Measurements from ENCODE around the gene ZMIZ1. TPM values are rescaled to one million over a fixed set of nuclear protein-coding genes. Genes with fewer than 3 reads are reported as not detected.

The ZMIZ1 gene
- polyA plus RNA-seq, 1 experiment, result 7.6 TPM

DNA sequence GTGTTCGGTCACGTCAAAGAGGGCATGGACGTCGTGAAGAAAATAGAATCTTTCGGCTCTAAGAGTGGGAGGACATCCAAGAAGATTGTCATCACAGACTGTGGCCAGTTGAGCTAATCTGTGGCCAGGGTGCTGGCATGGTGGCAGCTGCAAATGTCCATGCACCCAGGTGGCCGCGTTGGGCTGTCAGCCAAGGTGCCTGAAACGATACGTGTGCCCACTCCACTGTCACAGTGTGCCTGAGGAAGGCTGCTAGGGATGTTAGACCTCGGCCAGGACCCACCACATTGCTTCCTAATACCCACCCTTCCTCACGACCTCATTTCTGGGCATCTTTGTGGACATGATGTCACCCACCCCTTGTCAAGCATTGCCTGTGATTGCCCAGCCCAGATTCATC is 285.0 kb downstream of the ZMIZ1 start:
- Histone ChIP-seq H3K4me3 (ENCODE audit: low read depth, low read length) (no peak overlapping the region), H3K27ac (ENCODE audit: low read depth, low read length) (no peak overlapping the region), H3K27me3 (ENCODE audit: control insufficient read depth, insufficient read depth, low read length) (no peaks in the 10 kb centered on the region), H3K9me3 (ENCODE audit: control insufficient read depth, insufficient read depth, low read length) (no peaks in the 10 kb centered on the region; the same call in 1 of the 2 replicates)
- CTCF ChIA-PET, result no interaction called here
- DNase-seq (ENCODE audit: low read depth, low spot score), result no peak
- POLR2A ChIA-PET, result no interaction called here
- no peak for TF ChIP-seq CTCF (IDR thresholded peaks at IDR 0.05; ENCODE audit: low read depth, low read length)

DNA sequence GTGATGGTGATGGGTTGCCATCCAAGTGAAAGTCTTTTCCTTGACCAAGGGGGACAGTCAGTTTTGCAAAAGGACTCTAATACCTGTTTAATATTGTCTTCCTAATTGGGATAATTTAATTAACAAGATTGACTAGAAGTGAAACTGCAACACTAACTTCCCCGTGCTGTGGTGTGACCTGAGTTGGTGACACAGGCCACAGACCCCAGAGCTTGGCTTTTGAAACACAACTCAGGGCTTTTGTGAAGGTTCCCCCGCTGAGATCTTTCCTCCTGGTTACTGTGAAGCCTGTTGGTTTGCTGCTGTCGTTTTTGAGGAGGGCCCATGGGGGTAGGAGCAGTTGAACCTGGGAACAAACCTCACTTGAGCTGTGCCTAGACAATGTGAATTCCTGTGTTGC is 285.4 kb downstream of the ZMIZ1 start:
- Histone ChIP-seq H3K9me3 (ENCODE audit: control insufficient read depth, insufficient read depth, low read length) (no peaks in the 10 kb centered on the region; the same call in 1 of the 2 replicates), H3K27ac (ENCODE audit: low read depth, low read length) (no peak overlapping the region), H3K27me3 (ENCODE audit: control insufficient read depth, insufficient read depth, low read length) (no peaks in the 10 kb centered on the region), H3K4me3 (ENCODE audit: low read depth, low read length) (no peak overlapping the region)
- DNase-seq (ENCODE audit: low read depth, low spot score), result no peak
- POLR2A ChIA-PET, result no interaction called here
- CTCF ChIA-PET, result no interaction called here
- no peak for TF ChIP-seq CTCF (IDR thresholded peaks at IDR 0.05; ENCODE audit: low read depth, low read length)

DNA sequence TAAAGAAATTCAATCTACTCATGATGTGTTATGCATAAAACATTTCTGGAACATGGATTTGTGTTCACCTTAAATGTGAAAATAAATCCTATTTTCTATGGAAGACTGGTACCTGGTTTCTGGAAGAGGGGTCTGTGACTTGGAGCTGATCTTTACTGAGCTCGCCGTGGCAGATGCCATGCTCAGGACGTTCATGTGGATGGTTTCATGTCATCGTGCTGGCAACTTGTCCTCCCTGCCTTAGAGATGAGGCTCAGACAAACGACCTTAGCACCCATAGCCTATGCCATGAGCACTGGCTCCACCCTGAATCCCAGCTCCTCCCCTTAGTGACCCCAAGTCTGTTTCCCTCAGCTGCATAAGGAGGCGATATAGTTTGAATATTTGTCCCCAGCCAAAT is 285.8 kb downstream of the ZMIZ1 start:
- ChIA-PET POLR2A (no interaction called here), CTCF (no interaction called here)
- TF ChIP-seq CTCF (IDR thresholded peaks at IDR 0.05; ENCODE audit: low read depth, low read length), result no peak
- Histone ChIP-seq H3K9me3 (ENCODE audit: control insufficient read depth, insufficient read depth, low read length) (no peaks in the 10 kb centered on the region; the same call in 1 of the 2 replicates), H3K27me3 (ENCODE audit: control insufficient read depth, insufficient read depth, low read length) (no peaks in the 10 kb centered on the region), H3K4me3 (ENCODE audit: low read depth, low read length) (no peak overlapping the region), H3K27ac (ENCODE audit: low read depth, low read length) (no peak overlapping the region)
- DNase-seq (ENCODE audit: low read depth, low spot score), result no peak

DNA sequence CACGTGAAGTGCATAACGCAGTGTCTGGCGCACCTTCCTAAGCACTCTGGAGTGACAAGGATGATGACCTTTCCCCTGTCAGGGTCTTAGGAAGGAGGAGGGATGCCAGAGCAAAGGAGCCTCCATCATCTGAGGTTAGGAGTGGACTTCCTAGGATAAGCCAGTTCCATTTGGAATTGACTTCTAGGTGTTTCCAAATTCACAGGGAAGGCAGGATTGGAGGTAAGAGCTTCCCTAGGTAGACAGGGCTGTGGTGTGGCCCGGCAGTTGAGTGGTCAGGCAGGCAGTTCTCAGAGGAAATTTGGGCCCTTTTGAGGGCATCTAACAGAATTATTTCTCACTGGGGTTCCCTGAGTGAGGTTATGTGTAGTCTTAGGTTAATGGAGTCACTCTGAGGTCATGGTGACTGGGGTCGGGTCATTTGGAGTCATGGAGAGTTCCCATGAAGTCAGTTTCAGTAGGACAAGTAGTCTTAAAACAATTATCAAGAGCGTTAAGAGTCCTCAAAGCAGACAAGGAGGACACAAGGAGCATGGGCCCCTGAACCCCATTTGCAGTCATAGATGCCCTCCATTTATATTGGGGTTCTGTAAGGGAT is 286.8 kb downstream of the ZMIZ1 start:
- Histone ChIP-seq H3K27ac (ENCODE audit: low read depth, low read length) (no peak overlapping the region), H3K4me3 (ENCODE audit: low read depth, low read length) (no peak overlapping the region), H3K9me3 (ENCODE audit: control insufficient read depth, insufficient read depth, low read length) (no peaks in the 10 kb centered on the region; the same call in 1 of the 2 replicates), H3K27me3 (ENCODE audit: control insufficient read depth, insufficient read depth, low read length) (no peaks in the 10 kb centered on the region)
- POLR2A ChIA-PET, result no interaction called here
- CTCF ChIA-PET, result interaction anchor here (0.6 kb wide), 1 partner anchor 9 kb away, joined by 4 read pairs; no protein-coding TSS in a partner anchor
- no peak for DNase-seq (ENCODE audit: low read depth, low spot score)
- no peak for TF ChIP-seq CTCF (IDR thresholded peaks at IDR 0.05; ENCODE audit: low read depth, low read length)

DNA sequence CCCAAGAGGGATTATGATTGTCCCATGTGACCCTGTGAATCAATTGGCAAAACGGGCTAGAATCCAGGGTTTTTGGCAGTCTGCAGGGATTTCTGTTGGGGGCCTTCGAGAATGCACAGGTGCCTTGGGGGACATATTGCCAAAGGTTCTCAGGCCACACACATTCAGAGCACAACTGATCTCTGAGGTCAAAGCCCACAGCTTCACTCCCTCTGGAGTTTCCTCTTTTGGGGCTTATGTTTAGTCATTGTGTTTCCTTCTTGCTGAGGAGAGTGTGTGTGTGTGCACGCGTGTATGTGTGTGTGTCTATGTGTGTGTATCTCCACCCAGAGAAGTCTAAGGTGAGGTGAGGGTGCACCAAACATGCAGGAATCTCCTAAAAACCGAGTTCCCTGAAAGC is 287.3 kb downstream of the ZMIZ1 start:
- no peak overlapping the region for H3K4me3 ChIP-seq (ENCODE audit: low read depth, low read length)
- H3K27me3 ChIP-seq (ENCODE audit: control insufficient read depth, insufficient read depth, low read length), result no peaks in the 10 kb centered on the region
- ChIA-PET CTCF (no interaction called here), POLR2A (no interaction called here)
- TF ChIP-seq CTCF (IDR thresholded peaks at IDR 0.05; ENCODE audit: low read depth, low read length), result no peak
- H3K27ac ChIP-seq (ENCODE audit: low read depth, low read length), result no peak overlapping the region
- H3K9me3 ChIP-seq (ENCODE audit: control insufficient read depth, insufficient read depth, low read length), result no peaks in the 10 kb centered on the region; the same call in 1 of the 2 replicates
- DNase-seq (ENCODE audit: low read depth, low spot score), result no peak
